Measurements from ENCODE around the gene RANBP3.
"Not testable (repeated sequence)": the region's sequence is repeated elsewhere in the genome, so short reads cannot be mapped to it uniquely, and the experiment has no call there.

RANBP3 gene

GRCh38 chr19:5990289-5990797, 12.4 kb upstream of the RANBP3 start:
- H3K27ac ChIP-seq, result no peak overlapping the region
- no peak for TF ChIP-seq CTCF (conservative IDR thresholded peaks at IDR 0.05)

GRCh38 chr19:5989388-5990074, 11.6 kb upstream of the RANBP3 start:
- no peak overlapping the region for H3K27ac ChIP-seq
- no peak for TF ChIP-seq CTCF (conservative IDR thresholded peaks at IDR 0.05)

GRCh38 chr19:5988517-5989387, 10.8 kb upstream of the RANBP3 start:
- no peak overlapping the region; the same call in 1 of the 2 replicates for H3K27ac ChIP-seq
- no peak for TF ChIP-seq CTCF (conservative IDR thresholded peaks at IDR 0.05)

GRCh38 chr19:5987077-5987818, 9.3 kb upstream of the RANBP3 start:
- H3K27ac ChIP-seq, result peak overlapping the region; percentile 64
- TF ChIP-seq CTCF (conservative IDR thresholded peaks at IDR 0.05), result peak; percentile 85

DNA sequence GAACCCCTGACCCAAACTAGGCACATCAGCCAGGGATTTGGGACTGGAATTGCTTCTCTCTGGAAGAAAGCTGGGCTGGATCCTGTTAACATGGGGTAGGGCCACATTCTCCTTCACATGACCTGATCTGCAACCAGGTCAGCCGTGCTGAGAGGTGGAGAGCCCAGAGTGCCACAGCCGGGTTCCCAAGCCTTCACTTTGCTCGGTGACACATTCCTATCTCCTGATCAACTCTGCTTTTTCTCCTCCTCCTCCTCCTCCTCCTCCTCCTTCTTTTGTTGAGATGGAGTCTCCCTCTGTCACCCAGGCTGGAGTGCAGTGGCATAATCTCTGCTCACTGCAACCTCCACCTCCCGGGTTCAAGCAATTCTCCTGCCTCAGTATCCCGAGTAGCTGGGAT, 7.9 kb upstream of the RANBP3 start:
- not testable (repeated sequence) for H3K27ac ChIP-seq

DNA sequence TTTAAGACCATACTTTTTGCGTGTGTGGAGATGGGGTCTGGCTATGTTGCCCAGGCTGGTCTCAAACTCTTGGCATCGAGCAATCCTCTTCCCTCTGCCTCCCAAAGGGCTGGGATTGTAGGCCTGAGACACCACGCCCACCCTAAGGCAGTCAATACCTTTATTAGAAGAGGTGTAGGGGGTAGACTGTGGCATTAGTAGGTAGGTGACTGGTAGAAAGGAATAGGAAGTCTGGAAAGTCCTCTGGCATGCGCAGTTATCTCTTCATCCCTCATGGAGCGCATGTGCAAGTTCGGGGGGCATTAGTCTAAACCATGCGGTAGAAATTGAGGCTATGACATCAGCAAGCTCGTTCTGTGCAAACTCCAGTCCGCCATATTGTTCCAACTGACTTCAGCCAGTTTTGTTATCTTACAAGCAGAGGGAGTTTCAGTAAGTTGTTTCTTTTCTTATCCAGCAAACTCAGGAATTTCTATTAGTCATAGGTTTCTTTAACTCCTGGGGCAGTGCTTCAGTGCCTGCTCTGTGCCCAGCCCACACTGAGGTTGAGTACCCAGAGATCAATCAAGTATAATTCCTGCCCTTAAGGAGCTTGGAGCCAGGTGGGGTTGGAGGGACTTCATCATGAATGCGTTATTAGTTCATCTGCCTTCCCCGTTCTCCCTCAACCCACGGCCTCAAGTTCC, 7.3 kb upstream of the RANBP3 start:
- TF ChIP-seq CTCF (conservative IDR thresholded peaks at IDR 0.05), result no peak
- H3K27ac ChIP-seq, result no peak overlapping the region

- no peak for TF ChIP-seq CTCF (conservative IDR thresholded peaks at IDR 0.05)
- no peak overlapping the region for H3K27ac ChIP-seq
Measured at GRCh38 chr19:5984600-5984999, 6.7 kb upstream of the RANBP3 start.

Measured in VCaP (cell line).